ENCODE data around the gene SNX13.
"Not testable (repeated sequence)": the region's sequence is repeated elsewhere in the genome, so short reads cannot be mapped to it uniquely, and the experiment has no call there.

The SNX13 gene

GRCh38 chr7:17909310-17909709, 31.0 kb downstream of the SNX13 start:
- DNase-seq, result not testable (repeated sequence)

- DNase-seq, result no peak
Observed at GRCh38 chr7:17907014-17907413, 33.3 kb downstream of the SNX13 start.

- DNase-seq, result no peak
Observed at GRCh38 chr7:17903337-17903736, 37.0 kb downstream of the SNX13 start.

- DNase-seq, result no peak
Observed at GRCh38 chr7:17902599-17902998, 37.7 kb downstream of the SNX13 start.

GRCh38 chr7:17900464-17900863, 39.8 kb downstream of the SNX13 start:
- DNase-seq, result no peak

GRCh38 chr7:17898111-17898510, 42.2 kb downstream of the SNX13 start:
- no peak for DNase-seq

GRCh38 chr7:17887286-17887685, 53.0 kb downstream of the SNX13 start:
- DNase-seq, result no peak

GRCh38 chr7:17882685-17883084, 57.6 kb downstream of the SNX13 start:
- no peak for DNase-seq

GRCh38 chr7:17879075-17879661, 61.1 kb downstream of the SNX13 start:
- DNase-seq, result no peak

GRCh38 chr7:17878627-17879026, 61.7 kb downstream of the SNX13 start:
- no peak for DNase-seq

- no peak for DNase-seq
Observed at GRCh38 chr7:17871815-17872533, 68.3 kb downstream of the SNX13 start.

GRCh38 chr7:17870406-17870805, 69.9 kb downstream of the SNX13 start:
- DNase-seq, result no peak

GRCh38 chr7:17863809-17864143, 76.5 kb downstream of the SNX13 start:
- DNase-seq, result no peak

- no peak for DNase-seq
Observed at GRCh38 chr7:17863095-17863808, 77.0 kb downstream of the SNX13 start.

- DNase-seq, result no peak
Observed at GRCh38 chr7:17856251-17856650, 84.0 kb downstream of the SNX13 start.

- no peak for DNase-seq
Observed at GRCh38 chr7:17855202-17855601, 85.1 kb downstream of the SNX13 start.

- DNase-seq, result no peak
Observed at GRCh38 chr7:17854261-17855047, 85.8 kb downstream of the SNX13 start.

- DNase-seq, result no peak
Observed at GRCh38 chr7:17852361-17852760, 87.9 kb downstream of the SNX13 start.

- no peak for DNase-seq
Observed at GRCh38 chr7:17849504-17849903, 90.8 kb downstream of the SNX13 start.

- DNase-seq, result no peak
Observed at GRCh38 chr7:17848516-17848915, 91.8 kb downstream of the SNX13 start.

GRCh38 chr7:17846935-17847334, 93.4 kb downstream of the SNX13 start:
- DNase-seq, result no peak

- no peak for DNase-seq
Observed at GRCh38 chr7:17845197-17845547, 95.1 kb downstream of the SNX13 start.

- DNase-seq, result no peak
Observed at GRCh38 chr7:17844514-17845196, 95.6 kb downstream of the SNX13 start.
